Endothelial cell of umbilical vein (primary cell): ENCODE results near the gene DIO3. TPM values are rescaled to one million over a fixed set of nuclear protein-coding genes. Genes with fewer than 3 reads are reported as not detected.

ENCODE experiments used
- BruUV-seq: library from RNA; stranded (reverse); fragments of 400-500 nt; replicated peaks from 2 replicates; lab custom pipeline; 2021; lab: Mats Ljungman, UMichigan
- CTCF ChIA-PET: fragments of 300-600, 350-600 bp; sonication (Branson Sonifier 250); formaldehyde crosslinking; loops from one replicate; lab custom pipeline; 2021; ENCODE audit warnings: antibody characterized with exemption, inconsistent platforms; lab: Charles Lee
- POLR2A ChIA-PET: fragments of 300-600, 350-600 bp; sonication (Branson Sonifier 250); formaldehyde crosslinking; loops from one replicate; lab custom pipeline; 2021; ENCODE audit warnings: antibody characterized with exemption, inconsistent platforms; lab: Charles Lee
- DNase-seq: peaks from one replicate; pipeline ENCODE4 v3.0.0-alpha.2; 2011; ENCODE audit warnings: low read depth, low spot score
- FAIRE-seq: peaks from 2 replicates; lab custom pipeline; 2011; peaks lifted over from hg19 to GRCh38; lab: Jason Lieb, UNC
- H2AFZ ChIP-seq: 2 replicates; pipeline ENCODE4 v1.6.0; 2012; ENCODE audit warnings: low read depth, low read length, control low read depth, inconsistent platforms
- H3K27ac ChIP-seq: 2 replicates; pipeline ENCODE4 v1.5.1; 2011; ENCODE audit warnings: low read depth, mild to moderate bottlenecking, control low read depth, low read length, moderate library complexity; ENCODE audit not compliant: insufficient read depth
- H3K27me3 ChIP-seq, 2 experiments: 2 replicates each; pipeline versions ENCODE4 v1.6.0 to v1.6.1; 2011; ENCODE audit warnings: low read length in 2 of 2, mixed read lengths in 1 of 2; ENCODE audit not compliant: control insufficient read depth in 2 of 2, insufficient read depth in 2 of 2
- H3K36me3 ChIP-seq, 2 experiments: 2 replicates in 1 of 2; 3 replicates in 1 of 2; pipeline ENCODE4 v1.5.1; 2011; ENCODE audit warnings: low read length in 2 of 2, mild to moderate bottlenecking in 1 of 2, moderate library complexity in 1 of 2; ENCODE audit not compliant: control insufficient read depth in 2 of 2, insufficient read depth in 2 of 2; ENCODE audit errors: extremely low read depth in 1 of 2
- H3K4me1 ChIP-seq: 3 replicates; pipeline ENCODE4 v1.5.1; 2011; ENCODE audit warnings: mild to moderate bottlenecking, low read length; ENCODE audit not compliant: control insufficient read depth, insufficient read depth; ENCODE audit errors: extremely low read depth
- H3K4me2 ChIP-seq: 2 replicates; pipeline ENCODE4 v1.6.1; 2011; ENCODE audit warnings: low read length, control low read depth, mixed read lengths; ENCODE audit not compliant: insufficient read depth
- H3K4me3 ChIP-seq, 3 experiments: fragments of 200-600 bp in 1 of 3; sonication (generic), shearing (Covaris generic) in 1 of 3; replicated peaks in 1 of 3; 2 replicates each; pipeline ENCODE4 v1.5.1; 2011 to 2016; ENCODE audit warnings: control low read depth in 3 of 3, low read length in 3 of 3, mild to moderate bottlenecking in 2 of 3, inconsistent platforms in 1 of 3, low read depth in 1 of 3, moderate library complexity in 1 of 3; ENCODE audit not compliant: insufficient read depth in 1 of 3
- H3K79me2 ChIP-seq: 2 replicates; pipeline ENCODE4 v1.6.0; 2012; ENCODE audit warnings: low read length, inconsistent platforms; ENCODE audit not compliant: control insufficient read depth, insufficient read depth
- H3K9ac ChIP-seq: replicated peaks from 2 replicates; pipeline ENCODE3; 2011; ENCODE audit warnings: low read length, control low read depth; ENCODE audit not compliant: insufficient read depth; ENCODE audit errors: extremely low read depth
- H3K9me1 ChIP-seq: replicated peaks from 3 replicates; pipeline ENCODE4 v1.6.0; 2011; ENCODE audit warnings: mild to moderate bottlenecking, low read length; ENCODE audit not compliant: control insufficient read depth, insufficient read depth; ENCODE audit errors: extremely low read depth
- H3K9me3 ChIP-seq: replicated peaks from 2 replicates; pipeline ENCODE4 v1.5.1; 2012; ENCODE audit warnings: low read length, inconsistent platforms; ENCODE audit not compliant: control insufficient read depth, insufficient read depth
- H4K20me1 ChIP-seq: replicated peaks from 2 replicates; pipeline ENCODE3; 2011; ENCODE audit warnings: mild to moderate bottlenecking, low read length; ENCODE audit not compliant: control insufficient read depth, insufficient read depth; ENCODE audit errors: extremely low read depth
- EZH2 ChIP-seq: IDR thresholded peaks from 2 replicates; pipeline ENCODE4 v1.6.1; 2012; ENCODE audit warnings: borderline replicate concordance, low read depth, mild to moderate bottlenecking, moderate library complexity, low read length, inconsistent platforms; ENCODE audit not compliant: severe bottlenecking
- FOS ChIP-seq: IDR thresholded peaks from 2 replicates; pipeline ENCODE4 v1.6.1; 2011; ENCODE audit warnings: mild to moderate bottlenecking, low read length, moderate library complexity, borderline replicate concordance; ENCODE audit not compliant: insufficient read depth
- GATA2 ChIP-seq: IDR thresholded peaks from 2 replicates; pipeline ENCODE4 v1.7.0; 2011; ENCODE audit warnings: low read depth, mild to moderate bottlenecking, moderate library complexity, mixed read lengths, low read length; ENCODE audit not compliant: insufficient read length, insufficient read depth
- JUN ChIP-seq: IDR thresholded peaks from 2 replicates; pipeline ENCODE4 v1.6.1; 2011; ENCODE audit warnings: borderline replicate concordance, low read depth; ENCODE audit not compliant: insufficient read length, insufficient read depth
- MYC ChIP-seq: IDR thresholded peaks from one replicate; pipeline ENCODE4 v1.6.1; 2011; ENCODE audit warnings: mild to moderate bottlenecking, low read depth, low read length
- POLR2A ChIP-seq: IDR thresholded peaks from 2 replicates; pipeline ENCODE4 v1.6.1; 2012; ENCODE audit warnings: low read depth, mild to moderate bottlenecking, control low read depth, low read length
- POLR2AphosphoS5 ChIP-seq: IDR thresholded peaks from 2 replicates; pipeline ENCODE4 v1.6.1; 2012; ENCODE audit warnings: low read depth, mild to moderate bottlenecking, control low read depth, low read length, moderate library complexity; ENCODE audit not compliant: insufficient read depth
- dilution Hi-C: fragments of 300-500 bp; cut with MboI; formaldehyde crosslinking; loops from one replicate; pipeline ENCODE4 v1.15.0; 2019; ENCODE audit warnings: low sequenced_read_pairs; ENCODE audit not compliant: extremely low pct_ligation_motif_present
- intact Hi-C: fragments of 100-400 bp; cut with micrococcal nuclease; formaldehyde crosslinking; loops from one replicate; pipeline ENCODE4 v1.10.0; 2022
- polyA plus RNA-seq, 4 experiments: library from polyadenylated mRNA; depleted of rRNA in 3 of 4; stranded (reverse) in 3 of 4; unstranded in 1 of 4; fragments of >200 nt; gene quantifications; 2 replicates each; pipeline versions ENCODE4 v1.2.1 to v1.2.3, GENCODE V29; 2011 to 2012; ENCODE audit warnings: missing spikeins in 1 of 4
- total RNA-seq: library from RNA; stranded (reverse); gene quantifications from 2 replicates; pipeline ENCODE4 v1.2.3, GENCODE V29; 2021
- TF ChIP-seq, protein P1 (sequence below): IDR thresholded peaks from 2 replicates; pipeline ENCODE4 v1.6.1; 2011; ENCODE audit not compliant: insufficient read depth, insufficient read length
- TF ChIP-seq, protein P2 (sequence below), 2 donors: IDR thresholded peaks; 1 replicate in 1 of 2; 2 replicates in 1 of 2; pipeline ENCODE4 v1.5.1; 2011; ENCODE audit warnings: low read length in 2 of 2, mild to moderate bottlenecking in 2 of 2, moderate library complexity in 2 of 2, control low read depth in 1 of 2, inconsistent platforms in 1 of 2, low read depth in 1 of 2; ENCODE audit not compliant: insufficient read depth in 1 of 2; ENCODE audit errors: extremely low read depth in 1 of 2

The DIO3 gene
- total and polyA plus RNA-seq, 2 donors (not counting 3 experiments of a cell fraction or from before 2014, with no cell fraction given): not detected

DNA sequence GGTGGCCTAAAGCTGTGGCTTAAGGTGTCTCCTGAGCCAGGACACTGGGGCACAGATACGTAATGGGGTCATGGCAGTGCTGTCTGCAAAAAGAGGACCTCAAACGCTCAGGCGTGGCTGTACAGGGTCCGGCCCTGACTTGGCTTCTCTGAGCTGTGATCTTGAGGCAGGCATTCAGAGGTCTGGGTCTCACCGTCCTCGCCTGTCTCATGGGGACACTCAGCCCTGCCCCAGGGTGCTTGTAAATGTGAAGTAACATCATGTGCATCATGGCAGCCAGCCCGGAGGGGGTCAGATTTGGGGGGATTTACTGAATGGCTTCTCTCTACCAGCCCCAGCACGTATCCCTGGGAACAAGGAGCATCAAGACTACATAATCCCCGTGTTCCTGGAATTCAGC lies 28.8 kb downstream of the DIO3 start:
- H2AFZ ChIP-seq: no peak overlapping the region
- ChIA-PET CTCF (no interaction called here), POLR2A (no interaction called here)
- no peak for DNase-seq
- H3K4me3 ChIP-seq: no peak overlapping the region
- no peaks in the 10 kb centered on the region for H3K4me1 ChIP-seq
- dilution Hi-C loops (no loop called here), intact Hi-C loops (no loop called here)
- no peaks in the 10 kb centered on the region for H3K9me1 ChIP-seq
- no peak overlapping the region for H3K4me2 ChIP-seq
- no peaks in the 10 kb centered on the region for H3K79me2 ChIP-seq
- TF ChIP-seq EZH2: no peak
- TF ChIP-seq POLR2A: no peak
- TF ChIP-seq, protein P1, sequence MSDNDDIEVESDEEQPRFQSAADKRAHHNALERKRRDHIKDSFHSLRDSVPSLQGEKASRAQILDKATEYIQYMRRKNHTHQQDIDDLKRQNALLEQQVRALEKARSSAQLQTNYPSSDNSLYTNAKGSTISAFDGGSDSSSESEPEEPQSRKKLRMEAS: no peak
- TF ChIP-seq MYC: no peak
- TF ChIP-seq POLR2AphosphoS5: no peak
- no peak for TF ChIP-seq JUN
- no peaks in the 10 kb centered on the region for H4K20me1 ChIP-seq
- H3K9me3 ChIP-seq: no peaks in the 10 kb centered on the region
- H3K27me3 ChIP-seq: no peaks in the 10 kb centered on the region
- FAIRE-seq: no peak
- no peak overlapping the region for H3K9ac ChIP-seq
- no TSS peak for BruUV-seq
- H3K36me3 ChIP-seq: no peaks in the 10 kb centered on the region
- H3K27ac ChIP-seq: no peak overlapping the region

GRCh38 chr14:101590616-101591015 lies 29.3 kb downstream of the DIO3 start:
- BruUV-seq: no TSS peak
- H3K36me3 ChIP-seq: no peaks in the 10 kb centered on the region
- ChIA-PET CTCF (no interaction called here), POLR2A (no interaction called here)
- H3K4me1 ChIP-seq: no peaks in the 10 kb centered on the region
- H3K79me2 ChIP-seq: no peaks in the 10 kb centered on the region
- no peak overlapping the region for H3K4me3 ChIP-seq
- H3K27ac ChIP-seq: no peak overlapping the region
- H3K9me3 ChIP-seq: no peaks in the 10 kb centered on the region
- no peak overlapping the region for H3K9ac ChIP-seq
- dilution Hi-C loops (no loop called here), intact Hi-C loops (no loop called here)
- FAIRE-seq (no peak), DNase-seq (no peak)
- no peaks in the 10 kb centered on the region for H4K20me1 ChIP-seq
- no peak overlapping the region for H3K4me2 ChIP-seq
- no peak for TF ChIP-seq FOS
- TF ChIP-seq POLR2AphosphoS5: no peak
- no peak for TF ChIP-seq EZH2
- TF ChIP-seq JUN: no peak
- no peak for TF ChIP-seq GATA2
- no peak for TF ChIP-seq POLR2A
- TF ChIP-seq, protein P2, sequence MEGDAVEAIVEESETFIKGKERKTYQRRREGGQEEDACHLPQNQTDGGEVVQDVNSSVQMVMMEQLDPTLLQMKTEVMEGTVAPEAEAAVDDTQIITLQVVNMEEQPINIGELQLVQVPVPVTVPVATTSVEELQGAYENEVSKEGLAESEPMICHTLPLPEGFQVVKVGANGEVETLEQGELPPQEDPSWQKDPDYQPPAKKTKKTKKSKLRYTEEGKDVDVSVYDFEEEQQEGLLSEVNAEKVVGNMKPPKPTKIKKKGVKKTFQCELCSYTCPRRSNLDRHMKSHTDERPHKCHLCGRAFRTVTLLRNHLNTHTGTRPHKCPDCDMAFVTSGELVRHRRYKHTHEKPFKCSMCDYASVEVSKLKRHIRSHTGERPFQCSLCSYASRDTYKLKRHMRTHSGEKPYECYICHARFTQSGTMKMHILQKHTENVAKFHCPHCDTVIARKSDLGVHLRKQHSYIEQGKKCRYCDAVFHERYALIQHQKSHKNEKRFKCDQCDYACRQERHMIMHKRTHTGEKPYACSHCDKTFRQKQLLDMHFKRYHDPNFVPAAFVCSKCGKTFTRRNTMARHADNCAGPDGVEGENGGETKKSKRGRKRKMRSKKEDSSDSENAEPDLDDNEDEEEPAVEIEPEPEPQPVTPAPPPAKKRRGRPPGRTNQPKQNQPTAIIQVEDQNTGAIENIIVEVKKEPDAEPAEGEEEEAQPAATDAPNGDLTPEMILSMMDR (IDR thresholded peaks at IDR 0.05; ENCODE audit: extremely low read depth in 1 of 2, insufficient read depth in 1 of 2, low read depth in 1 of 2, low read length in 2 of 2): no peak
- TF ChIP-seq MYC: no peak
- H3K9me1 ChIP-seq: no peaks in the 10 kb centered on the region
- H3K27me3 ChIP-seq: no peaks in the 10 kb centered on the region
- H2AFZ ChIP-seq: no peak overlapping the region
